GM21515 (cell line): ENCODE measurements around the gene SLC16A10.
"Not testable (repeated sequence)": the region's sequence is repeated elsewhere in the genome, so short reads cannot be mapped to it uniquely, and the experiment has no call there.

Experiments
- ATAC-seq: cut with Tn5 transposase; IDR thresholded peaks from one replicate; pipeline ENCODE4 v1.9.1; 2021; ENCODE audit not compliant: unreplicated experiment

SLC16A10 gene, protein sequence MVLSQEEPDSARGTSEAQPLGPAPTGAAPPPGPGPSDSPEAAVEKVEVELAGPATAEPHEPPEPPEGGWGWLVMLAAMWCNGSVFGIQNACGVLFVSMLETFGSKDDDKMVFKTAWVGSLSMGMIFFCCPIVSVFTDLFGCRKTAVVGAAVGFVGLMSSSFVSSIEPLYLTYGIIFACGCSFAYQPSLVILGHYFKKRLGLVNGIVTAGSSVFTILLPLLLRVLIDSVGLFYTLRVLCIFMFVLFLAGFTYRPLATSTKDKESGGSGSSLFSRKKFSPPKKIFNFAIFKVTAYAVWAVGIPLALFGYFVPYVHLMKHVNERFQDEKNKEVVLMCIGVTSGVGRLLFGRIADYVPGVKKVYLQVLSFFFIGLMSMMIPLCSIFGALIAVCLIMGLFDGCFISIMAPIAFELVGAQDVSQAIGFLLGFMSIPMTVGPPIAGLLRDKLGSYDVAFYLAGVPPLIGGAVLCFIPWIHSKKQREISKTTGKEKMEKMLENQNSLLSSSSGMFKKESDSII

DNA sequence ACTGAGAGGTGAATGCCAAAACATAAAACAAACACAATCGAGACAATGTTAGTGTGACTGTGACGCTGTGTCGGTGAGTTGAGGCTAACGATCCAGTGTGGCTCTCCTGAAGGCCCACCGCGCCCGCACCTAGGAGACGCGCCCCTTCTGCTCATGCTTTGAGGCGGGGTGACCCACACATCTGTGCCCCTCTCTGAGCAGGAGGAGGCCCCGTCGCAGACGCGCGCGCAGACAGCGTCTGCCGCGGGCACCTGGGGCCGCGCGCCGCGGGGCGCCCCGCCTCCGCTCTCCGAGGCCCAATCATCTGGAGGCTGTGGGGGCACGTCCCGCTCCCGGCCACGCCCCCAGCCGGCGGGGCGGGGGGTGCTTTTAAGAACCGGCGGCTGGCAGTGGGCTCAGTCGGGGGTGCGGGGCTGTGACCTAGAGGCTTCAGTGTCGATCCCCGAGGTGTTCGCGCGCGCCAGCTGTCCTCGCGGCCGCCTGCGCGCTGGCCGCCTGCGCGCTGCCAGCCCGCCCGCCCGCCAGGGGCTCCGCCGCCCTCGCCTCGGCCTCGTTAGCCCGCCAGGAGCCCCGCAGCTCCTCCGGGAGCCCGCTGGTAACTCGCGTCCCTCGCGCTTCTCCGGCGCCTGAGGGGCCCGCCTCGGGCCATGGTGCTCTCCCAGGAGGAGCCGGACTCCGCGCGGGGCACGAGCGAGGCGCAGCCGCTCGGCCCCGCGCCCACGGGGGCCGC lies at the start of gene SLC16A10:
Gene SLC16A10 (plus strand): TSS at position 398 of the 730 bp plus-strand sequence. CDS start 250 bp downstream, at position 648.
- ATAC-seq, result peak; percentile 92

DNA sequence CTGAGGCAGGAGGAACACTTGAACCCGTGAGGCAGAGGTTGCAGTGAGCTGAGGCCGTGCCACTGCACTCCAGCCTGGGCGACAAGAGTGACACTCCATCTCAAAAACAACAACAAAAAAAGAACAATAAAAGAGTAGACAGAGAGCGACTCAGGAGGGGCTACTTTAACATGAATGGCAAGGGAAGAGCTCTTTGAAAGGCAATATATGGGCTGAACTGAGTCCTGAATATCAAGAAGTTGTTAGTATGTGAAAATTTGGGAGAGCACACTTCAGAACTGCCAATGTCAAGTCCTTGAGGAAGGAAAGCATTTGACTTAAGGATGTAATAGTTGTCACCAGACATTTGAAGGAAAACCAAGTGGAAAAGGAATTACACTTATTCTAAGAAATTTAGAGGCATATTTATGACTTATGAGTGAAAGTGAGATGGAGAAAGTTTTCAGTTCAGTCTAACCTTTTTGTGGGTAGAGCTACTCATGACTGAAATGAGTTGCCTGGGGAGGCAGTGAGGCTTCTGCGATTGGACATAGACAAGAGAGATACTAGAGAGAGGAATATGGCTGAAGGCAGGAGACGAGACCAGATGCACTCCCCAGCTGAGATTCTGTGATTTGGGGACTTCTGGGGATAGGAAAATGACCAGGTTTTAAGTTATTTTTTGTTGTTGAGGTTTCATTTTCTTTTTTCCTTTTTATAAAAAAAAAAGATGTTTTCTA lies 48.6 kb upstream of the SLC16A10 start:
- no peak for ATAC-seq

DNA sequence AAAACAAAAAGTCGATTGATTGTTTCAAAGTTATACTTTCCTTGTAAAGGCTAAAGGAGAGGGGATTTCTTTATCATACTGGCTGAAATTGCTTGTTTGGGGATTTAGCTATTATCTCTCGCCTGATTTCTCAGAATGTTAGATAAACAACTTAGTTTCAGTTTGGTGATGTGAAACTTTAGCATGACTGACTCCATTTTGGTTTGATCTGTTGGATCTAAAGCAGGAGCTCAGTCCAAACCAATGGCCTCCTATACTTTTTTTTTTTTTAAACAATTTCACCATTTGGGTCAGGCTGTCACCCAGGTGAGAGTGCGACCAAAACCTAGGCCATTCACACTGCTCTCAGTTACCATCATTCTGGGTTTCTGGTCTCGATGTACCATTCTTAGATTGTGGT lies 45.4 kb upstream of the SLC16A10 start:
- ATAC-seq, result no peak

DNA sequence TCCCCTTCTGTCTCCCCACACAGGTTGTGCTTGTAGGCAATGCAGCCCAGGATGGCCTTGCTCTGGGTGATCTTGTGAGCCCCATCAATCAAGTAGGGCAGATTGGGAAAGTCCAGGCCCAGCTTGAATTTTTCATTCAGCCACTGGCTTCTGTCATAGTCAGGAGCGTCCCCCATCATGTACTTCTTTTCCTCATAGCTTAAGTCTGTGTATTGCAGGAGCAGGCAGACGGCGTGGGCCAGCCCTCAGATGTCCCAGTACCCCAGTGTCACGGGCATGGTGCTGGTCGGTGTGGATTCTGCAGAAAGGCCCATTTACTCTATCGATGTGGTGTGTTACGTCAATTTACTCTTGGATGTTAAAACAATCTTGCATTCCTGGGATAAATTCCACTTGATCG lies 40.1 kb upstream of the SLC16A10 start:
- no peak for ATAC-seq

DNA sequence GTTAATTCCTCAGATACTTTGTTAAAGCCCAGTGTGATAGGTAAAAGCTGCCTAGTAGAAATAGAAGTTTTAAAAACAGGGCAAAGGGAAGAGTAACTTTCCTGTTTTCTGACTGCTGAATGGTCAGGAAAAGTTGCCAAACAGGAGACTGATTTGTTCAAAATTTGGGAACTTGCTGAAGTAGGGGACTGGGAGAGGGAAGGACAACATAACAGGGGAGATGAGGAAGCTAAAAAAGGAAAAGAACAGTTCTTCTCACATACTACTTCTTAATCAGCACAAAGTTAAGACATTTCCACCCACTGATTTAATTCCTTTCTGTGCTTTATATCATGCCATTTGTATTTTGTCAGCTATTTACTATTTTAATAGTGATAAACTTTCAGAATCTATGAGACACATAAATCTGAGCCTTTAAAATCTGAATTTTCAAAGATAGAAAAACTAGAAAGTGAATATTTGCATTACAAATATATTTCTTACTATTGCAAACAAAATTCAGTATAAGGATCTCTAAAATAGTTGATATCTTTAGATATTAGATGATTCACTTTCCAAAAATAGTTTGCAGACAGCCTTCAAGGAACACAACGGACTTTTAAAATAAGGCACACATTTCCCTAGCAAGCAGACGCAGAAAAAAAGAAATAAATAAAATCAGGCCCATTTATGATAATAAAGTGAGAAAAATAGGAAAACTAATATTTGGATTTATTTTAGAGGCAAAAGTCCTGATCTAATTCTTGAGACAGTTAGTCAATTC lies 36.9 kb upstream of the SLC16A10 start:
- no peak for ATAC-seq

DNA sequence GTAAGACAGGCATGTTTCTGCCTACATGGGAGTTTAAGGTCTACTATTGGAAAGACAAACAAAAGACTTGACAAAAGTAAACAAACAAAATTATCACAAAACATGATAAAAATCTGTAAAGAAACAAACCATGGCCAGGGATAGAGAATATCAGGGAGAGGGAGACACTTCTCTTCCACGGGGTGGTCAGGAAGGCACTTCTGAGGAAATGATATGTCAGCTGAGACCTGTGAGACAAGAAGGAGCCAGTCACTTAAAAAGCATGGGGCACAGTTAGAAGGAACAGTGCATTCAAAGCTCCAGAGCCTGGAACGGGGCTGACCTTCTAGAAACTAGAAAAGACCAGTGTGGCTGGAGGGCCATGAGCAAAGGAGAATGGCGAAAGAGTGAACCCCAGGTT lies 35.1 kb upstream of the SLC16A10 start:
- ATAC-seq, result no peak

DNA sequence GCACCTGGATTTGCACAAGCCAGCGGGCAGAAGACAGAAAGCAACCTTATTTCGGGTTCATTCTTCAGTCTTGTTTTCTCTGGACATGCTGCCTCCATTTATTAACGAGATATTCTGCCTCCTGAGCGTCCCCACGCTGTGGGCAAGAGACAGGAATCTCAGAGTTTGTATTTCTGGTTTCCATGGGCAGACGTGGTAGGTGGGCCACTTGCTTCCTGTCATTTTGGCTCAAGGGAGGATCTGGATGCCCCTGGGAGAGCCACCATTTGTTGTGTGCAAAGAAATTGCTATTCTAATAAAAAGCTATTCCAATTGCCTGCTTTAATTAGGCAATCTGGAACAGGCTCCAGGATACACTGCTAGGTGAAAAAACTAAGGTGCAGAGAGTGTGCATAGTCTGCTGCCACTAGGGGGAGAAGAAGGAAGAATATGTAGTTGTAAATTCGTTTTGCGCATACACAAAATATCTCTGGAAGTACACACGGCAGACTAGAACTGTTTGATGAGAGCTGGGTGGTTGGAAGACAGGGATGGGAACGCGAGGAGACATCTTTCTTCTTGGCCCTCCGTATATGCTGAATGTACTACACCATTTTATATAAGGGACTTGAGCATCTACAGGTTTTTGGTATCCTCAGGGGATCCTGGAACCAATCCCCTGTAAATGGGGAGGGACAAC lies 30.1 kb upstream of the SLC16A10 start:
- no peak for ATAC-seq

DNA sequence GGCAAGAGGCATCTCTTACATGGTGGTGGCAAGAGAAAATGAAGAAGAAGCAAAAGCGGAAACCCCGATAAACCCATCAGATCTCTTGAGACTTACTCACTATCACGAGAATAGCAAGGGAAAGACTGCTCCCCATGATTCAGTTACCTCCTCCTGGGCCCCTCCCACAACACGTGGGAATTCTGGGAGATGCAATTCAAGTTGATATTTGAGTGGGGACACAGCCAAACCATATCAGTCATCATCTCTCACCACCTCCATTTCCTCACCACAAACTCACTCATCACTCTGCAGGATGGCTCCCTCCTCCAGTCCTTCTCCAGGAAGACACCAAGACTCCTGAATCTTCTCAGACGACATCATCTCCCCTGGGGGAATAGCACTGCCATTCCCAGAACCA lies 25.8 kb upstream of the SLC16A10 start:
- ATAC-seq, result no peak

DNA sequence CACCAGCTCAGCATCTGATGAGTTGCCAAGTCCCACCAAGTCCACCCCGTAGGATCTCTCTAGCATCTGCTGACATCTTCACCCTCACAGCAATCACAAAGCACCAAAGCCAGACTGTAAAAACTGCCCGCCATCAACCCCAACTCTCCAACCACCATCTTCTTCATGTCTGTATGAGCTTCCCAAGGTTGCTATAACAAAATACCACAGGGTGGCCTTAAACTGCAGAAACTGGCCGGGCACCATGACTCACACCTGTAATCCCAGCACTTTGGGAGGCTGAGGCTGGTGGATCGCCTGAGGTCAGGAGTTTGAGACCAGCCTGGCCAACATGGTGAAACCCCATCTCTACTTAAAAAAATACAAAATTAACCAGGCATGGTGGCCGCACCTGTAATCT lies 25.3 kb upstream of the SLC16A10 start:
- ATAC-seq, result not testable (repeated sequence)

DNA sequence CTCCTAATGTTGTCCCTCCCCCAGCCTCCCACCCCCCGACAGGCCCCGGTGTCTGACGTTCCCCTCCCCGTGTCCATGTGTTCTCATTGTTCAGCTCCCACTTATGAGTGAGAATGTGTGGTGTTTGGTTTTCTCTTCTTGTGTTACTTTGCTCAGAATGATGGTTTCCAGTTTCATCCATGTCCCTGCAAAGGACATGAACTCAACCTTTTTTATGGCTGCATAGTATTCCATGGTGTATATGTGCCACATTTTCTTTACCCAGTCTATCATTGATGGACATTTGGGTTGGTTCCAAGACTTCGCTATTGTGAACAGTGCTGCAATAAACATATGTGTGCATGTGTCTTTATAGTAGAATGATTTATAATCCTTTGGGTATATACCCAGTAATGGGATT lies 24.4 kb upstream of the SLC16A10 start:
- not testable (repeated sequence) for ATAC-seq

DNA sequence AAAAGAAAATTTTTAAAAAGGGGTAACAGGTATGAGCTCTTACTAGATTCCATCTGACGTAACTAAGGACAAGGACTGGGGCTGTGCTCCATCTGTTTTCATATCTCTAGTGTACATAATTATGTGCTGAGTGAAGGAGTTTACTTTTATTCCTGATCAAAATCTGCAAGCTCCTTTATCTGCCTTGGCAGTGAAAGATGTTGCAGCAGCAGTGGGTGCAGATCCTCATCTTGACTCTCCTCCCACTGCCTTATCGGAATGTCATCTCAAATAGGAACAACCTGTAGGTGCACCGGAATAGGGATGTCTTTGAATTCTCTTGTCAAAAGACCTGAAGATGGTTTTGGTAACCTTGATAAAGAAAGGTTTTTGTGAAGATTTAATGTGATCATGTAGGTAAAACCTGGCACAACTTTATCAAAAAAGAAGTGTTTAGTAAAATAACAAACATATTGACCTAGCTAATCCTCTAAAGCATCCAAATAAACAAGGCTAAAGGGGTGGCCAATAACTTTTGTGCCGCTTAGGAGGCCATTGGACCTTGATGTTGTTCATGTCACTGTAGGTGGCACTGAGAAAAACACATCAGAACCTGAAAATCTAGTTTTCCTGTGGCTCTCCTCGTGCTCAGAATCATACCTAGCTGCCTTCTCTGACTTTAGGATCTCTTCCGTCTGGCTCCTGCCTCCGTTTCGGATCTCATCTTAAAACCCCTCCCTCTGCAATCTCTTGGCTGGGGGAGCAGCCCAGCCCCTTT lies 19.0 kb upstream of the SLC16A10 start:
- no peak for ATAC-seq

DNA sequence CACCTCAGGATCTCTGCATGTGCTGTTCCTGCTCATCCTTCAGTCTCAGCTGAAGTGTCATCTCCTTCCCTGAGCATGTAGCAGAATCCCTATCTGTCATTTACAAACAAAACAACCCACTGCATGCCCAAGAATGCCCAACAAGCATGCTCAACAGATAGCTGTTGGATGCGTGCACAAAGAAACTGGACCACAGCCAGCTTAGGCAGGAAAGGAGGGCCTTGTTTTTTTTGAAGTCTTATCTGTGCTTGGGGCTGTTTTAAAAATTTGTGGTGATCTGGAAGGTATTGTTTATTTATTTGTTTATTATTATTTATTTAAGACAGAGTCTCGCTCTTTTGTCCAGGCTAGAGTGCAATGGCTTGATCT lies 18.5 kb upstream of the SLC16A10 start:
- no peak for ATAC-seq

DNA sequence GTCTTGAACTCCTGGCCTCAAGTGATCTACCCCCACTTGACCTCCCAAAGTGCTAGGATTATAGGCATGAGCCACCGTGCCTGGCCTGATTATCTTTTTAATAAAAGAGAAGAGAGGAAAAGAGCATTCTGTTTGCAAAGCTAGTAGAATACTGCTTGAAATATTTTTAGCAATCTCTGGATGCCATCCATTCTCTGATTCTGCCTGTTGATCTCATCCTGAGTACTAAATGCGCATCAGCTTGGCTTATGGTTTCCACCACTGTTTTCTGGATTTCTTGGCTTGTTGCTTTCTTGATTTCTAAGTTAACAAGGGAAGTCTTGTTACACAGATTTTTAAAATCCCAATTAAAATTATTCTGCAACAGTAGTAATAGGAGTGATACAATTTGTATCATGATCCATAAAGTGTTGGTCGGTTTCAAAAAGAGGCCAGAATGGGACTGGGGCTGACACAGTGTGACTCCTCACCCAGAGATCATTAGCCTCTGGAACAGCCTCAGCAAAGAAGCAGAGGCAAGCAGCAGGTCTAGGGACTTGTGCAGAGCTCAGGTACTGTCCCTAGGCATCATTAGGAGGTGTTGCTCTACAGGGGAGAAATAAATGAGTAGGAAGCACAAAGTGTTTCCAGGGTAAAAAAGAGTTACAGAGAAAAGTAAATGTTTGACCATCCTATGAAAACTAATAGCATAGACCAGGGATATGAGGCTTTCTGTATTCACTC lies 17.8 kb upstream of the SLC16A10 start:
- ATAC-seq, result no peak

DNA sequence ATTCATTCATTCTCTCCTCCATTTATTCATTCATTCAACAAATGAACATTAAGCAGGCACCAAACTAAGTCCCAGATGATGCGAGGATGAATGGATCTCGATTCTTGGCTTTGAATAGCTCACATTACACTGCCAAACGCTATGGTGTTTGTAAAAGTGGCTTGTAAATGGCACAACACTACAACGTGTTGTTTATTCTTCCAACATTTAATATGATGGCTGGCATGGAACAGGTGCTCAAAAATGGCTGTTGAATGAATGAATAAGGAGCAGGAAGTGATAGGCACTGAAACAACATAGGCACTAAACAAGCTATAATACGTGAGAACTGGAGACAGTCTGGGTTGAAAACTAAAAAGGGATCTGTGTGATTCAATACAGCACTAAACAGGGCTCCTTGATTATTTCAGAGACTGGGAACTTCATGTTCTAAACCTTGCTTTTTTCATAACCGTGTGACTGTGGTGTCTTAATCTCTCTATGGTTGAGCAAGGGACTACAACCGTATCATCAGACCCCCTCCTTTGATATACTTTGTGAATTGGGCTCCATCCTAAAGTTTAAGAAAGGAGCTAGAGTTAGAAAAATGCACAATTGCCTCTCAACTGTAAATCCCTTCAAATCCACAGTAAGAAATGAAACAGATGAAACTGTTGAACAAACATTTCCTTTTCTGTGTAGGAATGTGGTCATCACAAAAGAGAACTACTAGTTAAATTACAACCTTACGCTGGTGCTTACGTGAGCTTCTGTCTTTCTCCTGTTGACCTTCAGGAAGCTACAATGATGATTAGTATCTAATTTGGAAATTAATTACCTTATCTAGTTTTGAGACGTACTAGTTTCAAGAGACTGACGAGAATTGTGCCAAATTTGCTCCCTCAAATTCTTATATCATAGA lies 16.9 kb upstream of the SLC16A10 start:
- no peak for ATAC-seq

DNA sequence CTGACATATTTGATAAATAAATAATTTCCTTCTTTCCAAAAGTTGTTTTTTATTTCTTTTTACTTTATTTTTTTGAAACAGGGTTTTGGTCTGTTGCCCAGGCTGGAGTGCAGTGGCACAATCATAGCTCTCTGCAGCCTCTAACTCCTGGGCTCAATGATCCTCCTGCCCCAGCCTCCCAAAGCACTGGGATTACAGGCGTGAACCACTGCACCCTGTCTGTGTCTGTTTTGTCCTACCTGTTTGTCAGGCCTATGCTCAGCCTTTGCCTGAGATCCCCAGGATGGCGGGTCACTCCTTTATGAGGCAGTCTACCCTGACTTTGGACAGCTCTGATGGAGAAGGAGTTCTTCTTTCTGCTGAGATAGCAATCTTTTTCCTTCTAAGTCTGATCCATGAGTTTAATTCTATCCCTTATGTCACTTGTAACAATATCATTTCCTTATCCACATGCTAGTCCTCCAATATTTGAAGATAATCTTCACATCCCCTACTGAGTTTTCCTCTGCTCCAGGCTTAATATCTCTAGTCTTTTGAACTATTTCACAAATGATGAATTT lies 14.4 kb upstream of the SLC16A10 start:
- no peak for ATAC-seq

DNA sequence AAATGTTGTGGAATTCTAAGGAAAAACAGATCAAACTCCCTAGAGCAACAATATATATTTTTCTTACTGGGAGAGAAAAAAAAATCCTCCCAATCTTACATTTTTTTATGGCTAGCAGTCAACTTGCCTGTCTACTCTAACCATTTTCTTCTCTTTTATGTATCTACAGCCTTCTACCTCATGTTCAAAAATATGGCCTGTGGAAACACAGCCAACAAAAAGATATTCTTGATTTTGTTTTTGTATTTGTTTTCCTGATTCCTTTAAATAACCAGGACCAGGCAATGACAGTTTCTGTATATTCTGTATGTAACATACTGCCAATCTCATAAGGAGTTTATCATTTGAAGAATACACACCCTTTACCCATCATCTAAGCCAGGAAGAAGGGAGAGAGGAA lies 13.0 kb upstream of the SLC16A10 start:
- ATAC-seq, result no peak

DNA sequence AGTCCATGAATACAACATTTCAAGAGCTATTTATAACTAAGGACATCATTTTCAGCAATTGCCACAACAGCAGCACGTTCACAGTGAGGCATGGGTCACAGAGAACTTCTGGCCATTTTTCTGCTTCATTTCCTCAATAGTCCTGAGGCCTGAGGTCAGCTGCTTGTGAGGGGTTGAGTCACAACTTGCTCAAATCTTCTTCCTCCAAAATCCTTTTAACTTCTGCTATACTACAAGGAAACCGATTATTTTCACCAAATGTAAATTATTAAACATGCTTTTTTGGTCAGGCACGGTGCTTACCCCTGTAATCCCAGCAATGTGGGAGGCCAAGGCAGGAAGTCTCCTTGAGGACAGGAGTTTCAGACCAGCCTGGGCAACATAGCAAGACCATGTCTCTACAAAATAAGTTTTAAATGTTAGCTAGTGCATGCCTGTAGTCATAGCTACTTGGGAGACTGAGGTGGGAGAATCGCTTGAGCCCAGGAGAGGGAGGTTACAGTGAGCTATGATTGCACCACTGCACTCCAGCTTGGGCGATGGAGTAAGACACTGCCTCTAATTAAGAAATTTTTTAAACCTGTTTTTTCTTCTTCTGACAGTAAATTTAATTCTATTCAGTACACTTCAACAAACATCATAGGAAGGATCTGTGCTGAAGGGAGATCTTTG lies 11.1 kb upstream of the SLC16A10 start:
- ATAC-seq, result no peak
